ENCODE results near the gene BCKDHA. TPM values are rescaled to one million over a fixed set of nuclear protein-coding genes. Genes with fewer than 3 reads are reported as not detected.

The BCKDHA gene
- total RNA-seq, 1 experiment from 2014 or later: 33.6 TPM

DNA sequence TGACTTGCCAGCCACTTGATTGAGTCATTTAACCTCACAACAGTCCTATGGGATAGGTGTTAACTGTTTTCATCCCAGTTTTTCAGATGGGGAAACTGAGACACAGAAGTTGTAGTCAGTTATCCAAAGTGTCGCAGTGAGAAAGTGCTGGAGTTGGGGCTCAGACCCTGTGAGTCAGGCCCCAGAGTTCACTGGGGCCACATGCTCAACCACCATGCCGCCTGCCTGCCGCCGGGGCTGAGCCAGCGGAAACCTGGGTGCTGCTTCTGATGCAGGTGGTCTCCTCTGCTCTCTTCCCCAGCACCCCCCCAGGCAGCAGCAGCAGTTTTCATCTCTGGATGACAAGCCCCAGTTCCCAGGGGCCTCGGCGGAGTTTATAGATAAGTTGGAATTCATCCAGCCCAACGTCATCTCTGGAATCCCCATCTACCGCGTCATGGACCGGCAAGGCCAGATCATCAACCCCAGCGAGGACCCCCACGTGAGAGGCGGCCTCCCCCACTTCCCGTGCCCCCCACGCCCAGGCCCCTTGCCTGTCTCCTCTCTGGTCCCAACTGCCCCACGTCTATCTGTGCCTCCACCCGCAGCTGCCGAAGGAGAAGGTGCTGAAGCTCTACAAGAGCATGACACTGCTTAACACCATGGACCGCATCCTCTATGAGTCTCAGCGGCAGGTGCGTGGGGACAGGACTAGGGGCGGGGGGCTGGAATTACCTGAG is 12.9 kb downstream of the BCKDHA start:
- Mint-ChIP-seq H3K9me3 (ENCODE audit: unreplicated experiment) (no peaks in the 10 kb centered on the region), H3K4me3 (ENCODE audit: unreplicated experiment) (no peak overlapping the region), H3K4me1 (ENCODE audit: insufficient read depth, unreplicated experiment) (peaks cover 19% of the 10 kb centered on the region), H3K27me3 (ENCODE audit: insufficient read depth, unreplicated experiment) (no peaks in the 10 kb centered on the region), H3K36me3 (ENCODE audit: insufficient read depth, unreplicated experiment) (peaks cover 33% of the 10 kb centered on the region), H3K27ac (ENCODE audit: low read depth, unreplicated experiment) (peak overlapping the region; percentile 87)
- ChIA-PET POLR2A (interaction anchor here (1.0 to 2.8 kb wide), 3 partner anchors 12 to 58 kb away, joined by 3 to 19 read pairs (median 6); partner anchors contain the start of genes BCKDHA and DMAC2), CTCF (interaction anchor here (0.6 to 0.7 kb wide), 3 partner anchors 11 to 343 kb away, joined by 3 read pairs; no protein-coding TSS in a partner anchor)
- TF ChIP-seq, protein P1, sequence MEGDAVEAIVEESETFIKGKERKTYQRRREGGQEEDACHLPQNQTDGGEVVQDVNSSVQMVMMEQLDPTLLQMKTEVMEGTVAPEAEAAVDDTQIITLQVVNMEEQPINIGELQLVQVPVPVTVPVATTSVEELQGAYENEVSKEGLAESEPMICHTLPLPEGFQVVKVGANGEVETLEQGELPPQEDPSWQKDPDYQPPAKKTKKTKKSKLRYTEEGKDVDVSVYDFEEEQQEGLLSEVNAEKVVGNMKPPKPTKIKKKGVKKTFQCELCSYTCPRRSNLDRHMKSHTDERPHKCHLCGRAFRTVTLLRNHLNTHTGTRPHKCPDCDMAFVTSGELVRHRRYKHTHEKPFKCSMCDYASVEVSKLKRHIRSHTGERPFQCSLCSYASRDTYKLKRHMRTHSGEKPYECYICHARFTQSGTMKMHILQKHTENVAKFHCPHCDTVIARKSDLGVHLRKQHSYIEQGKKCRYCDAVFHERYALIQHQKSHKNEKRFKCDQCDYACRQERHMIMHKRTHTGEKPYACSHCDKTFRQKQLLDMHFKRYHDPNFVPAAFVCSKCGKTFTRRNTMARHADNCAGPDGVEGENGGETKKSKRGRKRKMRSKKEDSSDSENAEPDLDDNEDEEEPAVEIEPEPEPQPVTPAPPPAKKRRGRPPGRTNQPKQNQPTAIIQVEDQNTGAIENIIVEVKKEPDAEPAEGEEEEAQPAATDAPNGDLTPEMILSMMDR (IDR thresholded peaks at IDR 0.05; ENCODE audit: unreplicated experiment): no peak
- no peak for DNase-seq (ENCODE audit: unreplicated experiment)
- BruUV-seq (replicated peaks): no TSS peak
- intact Hi-C loops (cut with micrococcal nuclease): no loop called here

DNA sequence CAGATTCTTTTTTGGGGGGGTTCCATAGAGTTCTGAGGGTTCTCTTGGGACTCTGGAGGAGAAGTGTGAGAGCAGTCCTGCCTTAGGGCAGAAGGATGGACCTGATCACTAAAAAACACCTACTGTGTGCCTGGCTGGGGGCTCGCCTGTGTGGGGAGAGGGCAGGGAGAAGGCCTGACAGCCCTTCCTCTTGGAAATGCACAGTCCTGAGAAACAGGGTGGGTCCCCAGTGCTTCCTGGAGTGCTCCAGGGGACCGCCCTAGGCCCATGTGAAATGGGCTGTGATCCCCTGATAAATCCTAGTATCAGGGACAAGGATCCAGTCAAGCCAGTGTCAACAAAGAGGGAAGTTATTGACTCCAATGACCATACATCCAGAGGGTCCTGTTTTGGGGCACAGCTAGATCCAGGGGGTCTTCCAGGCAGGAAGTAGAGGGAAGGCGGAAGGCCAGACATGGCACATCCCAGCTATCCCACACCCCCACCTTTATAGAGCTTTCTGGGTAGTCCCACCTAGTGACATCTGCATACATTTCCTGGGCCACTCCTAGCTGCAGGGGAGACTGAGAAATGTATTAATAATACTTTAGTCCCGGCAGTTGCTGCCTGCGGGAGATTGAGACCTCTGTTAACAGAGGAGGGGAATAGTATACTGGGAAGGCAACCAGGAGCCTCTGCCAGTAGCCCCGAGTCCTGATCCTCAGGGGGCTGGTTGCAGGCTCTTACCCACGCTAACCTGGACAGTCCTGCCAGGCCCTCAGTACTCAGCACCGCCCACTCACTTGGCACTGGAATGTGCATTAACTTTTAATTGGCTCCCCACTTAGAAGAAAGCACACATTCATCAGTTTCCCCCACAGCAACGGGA is 13.7 kb downstream of the BCKDHA start:
- Mint-ChIP-seq H3K9me3 (ENCODE audit: unreplicated experiment) (no peaks in the 10 kb centered on the region), H3K36me3 (ENCODE audit: insufficient read depth, unreplicated experiment) (peaks cover 36% of the 10 kb centered on the region), H3K27ac (ENCODE audit: low read depth, unreplicated experiment) (peak overlapping the region; percentile 87), H3K4me3 (ENCODE audit: unreplicated experiment) (no peak overlapping the region), H3K27me3 (ENCODE audit: insufficient read depth, unreplicated experiment) (no peaks in the 10 kb centered on the region), H3K4me1 (ENCODE audit: insufficient read depth, unreplicated experiment) (peaks cover 19% of the 10 kb centered on the region)
- no TSS peak for BruUV-seq (replicated peaks)
- ChIA-PET CTCF (interaction anchor here (0.5 kb wide), 1 partner anchor 13 kb away, joined by 3 read pairs; no protein-coding TSS in a partner anchor), POLR2A (no interaction called here)
- intact Hi-C loops (cut with micrococcal nuclease): no loop called here
- TF ChIP-seq, protein P1 (IDR thresholded peaks at IDR 0.05; ENCODE audit: unreplicated experiment): no peak
- no peak for DNase-seq (ENCODE audit: unreplicated experiment)

DNA sequence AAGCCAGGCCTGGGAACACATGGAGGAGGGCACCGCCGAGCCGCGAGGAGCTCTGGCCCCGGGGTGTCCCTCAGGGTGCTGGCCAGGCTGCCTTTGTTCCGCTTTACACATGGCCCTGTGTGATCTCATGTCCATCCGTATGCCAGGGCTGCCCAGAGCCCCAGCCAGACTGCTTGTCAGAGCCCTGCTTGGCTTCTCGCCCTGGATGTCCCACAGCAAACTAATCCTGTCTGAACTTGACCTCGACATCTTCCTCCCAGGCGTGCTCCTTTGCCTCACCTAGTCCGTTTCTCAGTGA is 14.3 kb downstream of the BCKDHA start:
- Mint-ChIP-seq H3K4me1 (ENCODE audit: insufficient read depth, unreplicated experiment) (peaks cover 19% of the 10 kb centered on the region), H3K27ac (ENCODE audit: low read depth, unreplicated experiment) (peak overlapping the region; percentile 54)
- intact Hi-C loops (cut with micrococcal nuclease): no loop called here

More for the DNA sequence above, 14.3 kb downstream of the BCKDHA start:
- no TSS peak for BruUV-seq (replicated peaks)
- H3K9me3 Mint-ChIP-seq (ENCODE audit: unreplicated experiment): no peaks in the 10 kb centered on the region
- peak; percentile 69 for DNase-seq (ENCODE audit: unreplicated experiment)
- ChIA-PET CTCF (interaction anchor here (0.5 kb wide), 1 partner anchor 13 kb away, joined by 3 read pairs; no protein-coding TSS in a partner anchor), POLR2A (no interaction called here)
- H3K36me3 Mint-ChIP-seq (ENCODE audit: insufficient read depth, unreplicated experiment): peaks cover 42% of the 10 kb centered on the region
- H3K27me3 Mint-ChIP-seq (ENCODE audit: insufficient read depth, unreplicated experiment): no peaks in the 10 kb centered on the region
- peak overlapping the region; percentile 12 for H3K4me3 Mint-ChIP-seq (ENCODE audit: unreplicated experiment)
- TF ChIP-seq, protein P1 (IDR thresholded peaks at IDR 0.05; ENCODE audit: unreplicated experiment): no peak
